Tibial nerve (tissue), 4 donors: ENCODE results near the gene XPNPEP1. TPM values are rescaled to one million over a fixed set of nuclear protein-coding genes. Genes with fewer than 3 reads are reported as not detected.

Source experiments
- DNase-seq, 2 donors: peaks; one replicate each; pipeline ENCODE4 v3.0.0-alpha.2; 2019; ENCODE audit warnings: low spot score in 2 of 2
- H3K27ac ChIP-seq, 4 donors: fragments of 200-600 bp; sonication (generic) in 3 of 4; one replicate each; pipeline ENCODE4 v1.5.1; 2017 to 2019; ENCODE audit warnings: mild to moderate bottlenecking in 1 of 4
- H3K27me3 ChIP-seq, 2 donors: fragments of 200-600 bp; sonication (generic) in 1 of 2; one replicate each; pipeline versions ENCODE4 v1.5.1 to v1.6.0; 2017 to 2019
- H3K36me3 ChIP-seq, 3 donors: fragments of 200-600 bp; sonication (generic); one replicate each; pipeline ENCODE4 v1.5.1; 2018 to 2019
- H3K4me1 ChIP-seq, 4 donors: fragments of 200-600 bp; sonication (generic) in 3 of 4; one replicate each; pipeline ENCODE4 v1.5.1; 2017 to 2019
- H3K4me3 ChIP-seq, 4 donors: fragments of 200-600 bp; sonication (generic) in 3 of 4; one replicate each; pipeline ENCODE4 v1.5.1; 2017 to 2019; ENCODE audit warnings: mild to moderate bottlenecking in 1 of 4, moderate library complexity in 1 of 4
- H3K9me3 ChIP-seq, 4 donors: fragments of 200-600 bp; sonication (generic) in 3 of 4; one replicate each; pipeline ENCODE4 v1.5.1; 2017 to 2019
- CTCF ChIP-seq, 5 experiments: fragments of 200-600 bp in 3 of 5; fragments of 450-650 bp in 2 of 5; sonication (generic) in 3 of 5; IDR thresholded peaks; one replicate each; pipeline ENCODE4 v1.5.1; 2016 to 2019; ENCODE audit warnings: antibody characterized with exemption in 5 of 5, mild to moderate bottlenecking in 3 of 5, moderate library complexity in 2 of 5
- EP300 ChIP-seq, 2 donors: sonication (generic); formaldehyde crosslinking; IDR thresholded peaks; one replicate each; pipeline ENCODE4 v1.6.1; 2017; ENCODE audit warnings: antibody characterized with exemption in 2 of 2, mild to moderate bottlenecking in 1 of 2
- POLR2A ChIP-seq, 2 donors: fragments of 450-650 bp; IDR thresholded peaks; one replicate each; pipeline ENCODE4 v1.6.1; 2017; ENCODE audit warnings: antibody characterized with exemption in 2 of 2, mild to moderate bottlenecking in 2 of 2, moderate library complexity in 2 of 2
- WGBS, 2 donors: methylation state at CpG; one replicate each; pipeline ENCODE4 v1.1.5; 2018; 5-methylcytosine and 5-hydroxymethylcytosine counted together
- total RNA-seq, 4 donors: library from RNA; depleted of rRNA; stranded (reverse); fragments of >200 nt; gene quantifications; one replicate each; pipeline ENCODE4 v1.1.0, GENCODE V29; 2016

The XPNPEP1 gene
- total RNA-seq, 4 donors from 2014 or later = 41.0 to 99.3 (median 62.4) TPM

- Histone ChIP-seq H3K27ac (no peak overlapping the region), H3K9me3 (no peaks in the 10 kb centered on the region), H3K36me3 (no peaks in the 10 kb centered on the region), H3K4me1 (peaks cover 0 to 11% (median 4%) of the 10 kb centered on the region in 4 donors), H3K27me3 (no peaks in the 10 kb centered on the region), H3K4me3 (no peak overlapping the region)
- no peak for DNase-seq
- no peak for TF ChIP-seq EP300 (IDR thresholded peaks at IDR 0.05)
- TF ChIP-seq CTCF (IDR thresholded peaks at IDR 0.05) = no peak
- no peak for TF ChIP-seq POLR2A (IDR thresholded peaks at IDR 0.05)
- WGBS, 2 donors = 60 to 61% methylated on average over 10 of the region's 10 CpGs
Measured at GRCh38 chr10:109851616-109852474, 71.5 kb downstream of the XPNPEP1 start.

GRCh38 chr10:109846832-109847231 lies 76.5 kb downstream of the XPNPEP1 start:
- H3K36me3 ChIP-seq = no peaks in the 10 kb centered on the region
- peaks cover 0 to 2% (median 0%) of the 10 kb centered on the region in 4 donors for H3K4me1 ChIP-seq
- WGBS, 2 donors = 33 to 44% methylated on average over 3 of the region's 3 CpGs
- no peak for DNase-seq
- TF ChIP-seq POLR2A (IDR thresholded peaks at IDR 0.05) (no peak), EP300 (IDR thresholded peaks at IDR 0.05) (no peak), CTCF (IDR thresholded peaks at IDR 0.05) (no peak)
- H3K27me3 ChIP-seq = no peaks in the 10 kb centered on the region
- no peaks in the 10 kb centered on the region for H3K9me3 ChIP-seq
- H3K4me3 ChIP-seq = no peak overlapping the region
- no peak overlapping the region for H3K27ac ChIP-seq

- 87 to 91% methylated on average over 5 of the region's 5 CpGs for WGBS, 2 donors
Measured at GRCh38 chr10:109845308-109845707, 78.0 kb downstream of the XPNPEP1 start.

GRCh38 chr10:109838592-109839244 lies 84.6 kb downstream of the XPNPEP1 start:
- 79 to 85% methylated on average over 7 of the region's 7 CpGs for WGBS, 2 donors
- H3K27me3 ChIP-seq = no peaks in the 10 kb centered on the region
- no peak for DNase-seq
- H3K4me1 ChIP-seq = peaks cover 0 to 17% (median 0%) of the 10 kb centered on the region in 4 donors
- H3K4me3 ChIP-seq = no peak overlapping the region
- H3K36me3 ChIP-seq = no peaks in the 10 kb centered on the region
- no peak for TF ChIP-seq CTCF (IDR thresholded peaks at IDR 0.05)
- TF ChIP-seq POLR2A (IDR thresholded peaks at IDR 0.05) = no peak
- no peak for TF ChIP-seq EP300 (IDR thresholded peaks at IDR 0.05)
- H3K9me3 ChIP-seq = no peaks in the 10 kb centered on the region
- H3K27ac ChIP-seq = no peak overlapping the region

More at GRCh38 chr10:109845308-109845707, 78.0 kb downstream of the XPNPEP1 start:
- no peak for DNase-seq
- no peak overlapping the region for H3K4me3 ChIP-seq
- no peaks in the 10 kb centered on the region for H3K36me3 ChIP-seq
- TF ChIP-seq EP300 (IDR thresholded peaks at IDR 0.05) = no peak
- no peak for TF ChIP-seq CTCF (IDR thresholded peaks at IDR 0.05)
- no peak for TF ChIP-seq POLR2A (IDR thresholded peaks at IDR 0.05)
- no peak overlapping the region for H3K27ac ChIP-seq
- no peaks in the 10 kb centered on the region for H3K9me3 ChIP-seq
- H3K27me3 ChIP-seq = no peaks in the 10 kb centered on the region
- H3K4me1 ChIP-seq = no peaks in the 10 kb centered on the region

GRCh38 chr10:109837384-109837783 lies 85.9 kb downstream of the XPNPEP1 start:
- WGBS, 2 donors = 77 to 84% methylated on average over 4 of the region's 4 CpGs
- no peak for DNase-seq
- no peak for TF ChIP-seq POLR2A (IDR thresholded peaks at IDR 0.05)
- no peak for TF ChIP-seq CTCF (IDR thresholded peaks at IDR 0.05)
- no peak for TF ChIP-seq EP300 (IDR thresholded peaks at IDR 0.05)
- H3K27ac ChIP-seq = no peak overlapping the region
- H3K36me3 ChIP-seq = no peaks in the 10 kb centered on the region
- H3K27me3 ChIP-seq = no peaks in the 10 kb centered on the region
- H3K4me1 ChIP-seq = peaks cover 0 to 17% (median 0%) of the 10 kb centered on the region in 4 donors
- H3K9me3 ChIP-seq = no peaks in the 10 kb centered on the region
- no peak overlapping the region for H3K4me3 ChIP-seq
